CD4-positive, alpha-beta T cell (primary cell): ENCODE results near the gene WDSUB1. TPM values are rescaled to one million over a fixed set of nuclear protein-coding genes. Genes with fewer than 3 reads are reported as not detected.

Experiments
- ATAC-seq: fragments of 200-7000 bp; cut with Tn5 transposase; one replicate; pipeline ENCODE4 v1.10.0; 2022; ENCODE audit warnings: mild to moderate bottlenecking; ENCODE audit not compliant: poor library complexity
- CTCF ChIA-PET: fragments of 350-600 bp; sonication (Branson Sonifier 250); formaldehyde crosslinking; loops from one replicate; lab custom pipeline; 2021; ENCODE audit warnings: antibody characterized with exemption, inconsistent platforms; lab: Charles Lee
- POLR2A ChIA-PET: fragments of 350-600 bp; sonication (Branson Sonifier 250); formaldehyde crosslinking; loops from one replicate; lab custom pipeline; 2021; ENCODE audit warnings: antibody characterized with exemption, inconsistent platforms; lab: Charles Lee
- DNase-seq, 14 experiments: peaks; one replicate each; pipeline ENCODE4 v3.0.0-alpha.2; 2013 to 2020; ENCODE audit warnings: mixed read lengths in 2 of 14
- H3K27ac ChIP-seq, 2 donors: one replicate each; pipeline versions ENCODE4 v1.5.1 to v1.7.0; 2013; ENCODE audit warnings: low read length in 2 of 2, low read depth in 1 of 2, mild to moderate bottlenecking in 1 of 2
- H3K27me3 ChIP-seq, 2 experiments: 1 replicate in 1 of 2; 2 replicates in 1 of 2; pipeline versions ENCODE4 v1.6.1 to v1.7.0; 2013; ENCODE audit warnings: low read length in 2 of 2, control low read depth in 1 of 2, mild to moderate bottlenecking in 1 of 2, moderate library complexity in 1 of 2; ENCODE audit not compliant: insufficient read depth in 2 of 2, control insufficient read depth in 1 of 2
- H3K36me3 ChIP-seq: one replicate; pipeline ENCODE4 v1.6.1; 2013; ENCODE audit warnings: low read length, control low read depth; ENCODE audit not compliant: insufficient read depth
- H3K4me1 ChIP-seq: one replicate; pipeline ENCODE4 v1.6.1; 2013; ENCODE audit warnings: low read length, control low read depth; ENCODE audit not compliant: insufficient read depth
- H3K4me3 ChIP-seq: one replicate; pipeline ENCODE4 v1.5.1; 2013; ENCODE audit warnings: mild to moderate bottlenecking, low read length, moderate library complexity
- H3K9me3 ChIP-seq, 2 experiments: 1 replicate in 1 of 2; 2 replicates in 1 of 2; pipeline versions ENCODE4 v1.6.1 to v1.7.0; 2013; ENCODE audit warnings: low read length in 2 of 2, mild to moderate bottlenecking in 2 of 2, control low read depth in 1 of 2, moderate library complexity in 1 of 2; ENCODE audit not compliant: control insufficient read depth in 1 of 2, insufficient read depth in 1 of 2
- H3K27ac Mint-ChIP-seq: one replicate; pipeline ENCODE4 v1.8.0; 2020; ENCODE audit warnings: mixed read lengths
- H3K27me3 Mint-ChIP-seq: one replicate; pipeline ENCODE4 v1.8.0; 2021; ENCODE audit warnings: mixed read lengths
- H3K36me3 Mint-ChIP-seq: one replicate; pipeline ENCODE4 v1.8.0; 2021; ENCODE audit warnings: low read depth, mixed read lengths
- H3K4me1 Mint-ChIP-seq: one replicate; pipeline ENCODE4 v1.8.0; 2021; ENCODE audit warnings: low read depth, mixed read lengths
- H3K4me3 Mint-ChIP-seq: one replicate; pipeline ENCODE4 v1.8.0; 2020; ENCODE audit warnings: mild to moderate bottlenecking, mixed read lengths
- H3K9me3 Mint-ChIP-seq: one replicate; pipeline ENCODE4 v1.8.0; 2020; ENCODE audit warnings: mixed read lengths
- CTCF ChIP-seq: fragments of 200-600 bp; IDR thresholded peaks from one replicate; pipeline ENCODE4 v1.8.0; 2022; ENCODE audit warnings: antibody characterized with exemption, mild to moderate bottlenecking
- intact Hi-C, 2 experiments: fragments of 100-400 bp; cut with DNase I in 1 of 2; cut with micrococcal nuclease in 1 of 2; formaldehyde crosslinking; loops; one replicate each; pipeline versions ENCODE4 v1.15.1 to v1.9.0; 2023 to 2025; cut with DNase I, micrococcal nuclease
- total RNA-seq, 174 experiments: library from RNA in 2 of 174; stranded (reverse) in 2 of 174; gene quantifications; one replicate each; pipeline ENCODE4 v1.2.3 and lab custom pipeline; 2021 to 2026

The WDSUB1 gene
- total RNA-seq, 2 experiments from 2014 or later = 6.8 to 8.0 TPM

GRCh38 chr2:159317392-159318088 is 31.0 kb upstream of the WDSUB1 start:
- peaks cover 45% of the 10 kb centered on the region for H3K36me3 Mint-ChIP-seq
- no peaks in the 10 kb centered on the region for H3K27me3 Mint-ChIP-seq
- DNase-seq = no peak
- no peak for TF ChIP-seq CTCF
- no peak overlapping the region for H3K27ac Mint-ChIP-seq
- H3K4me3 Mint-ChIP-seq = no peak overlapping the region
- no peaks in the 10 kb centered on the region for H3K4me1 Mint-ChIP-seq
- intact Hi-C loops = no loop called here
- H3K4me3 ChIP-seq = no peak overlapping the region
- no peak overlapping the region for H3K27ac ChIP-seq
- POLR2A ChIA-PET = no interaction called here
- H3K9me3 ChIP-seq = no peaks in the 10 kb centered on the region
- ATAC-seq = no peak
- peaks cover 7% of the 10 kb centered on the region for H3K9me3 Mint-ChIP-seq
- H3K36me3 ChIP-seq = peaks cover 8% of the 10 kb centered on the region
- CTCF ChIA-PET = no interaction called here
- H3K4me1 ChIP-seq = no peaks in the 10 kb centered on the region
- H3K27me3 ChIP-seq = no peaks in the 10 kb centered on the region

- no peak for TF ChIP-seq CTCF
Measured at GRCh38 chr2:159307942-159308341, 21.4 kb upstream of the WDSUB1 start.

GRCh38 chr2:159300586-159300985 is 14.1 kb upstream of the WDSUB1 start:
- ATAC-seq (no peak), DNase-seq (no peak)
- Histone ChIP-seq H3K4me3 (no peak overlapping the region), H3K27me3 (no peaks in the 10 kb centered on the region), H3K4me1 (no peaks in the 10 kb centered on the region), H3K27ac (no peak overlapping the region), H3K36me3 (no peaks in the 10 kb centered on the region), H3K9me3 (no peaks in the 10 kb centered on the region)
- Mint-ChIP-seq H3K36me3 (no peaks in the 10 kb centered on the region), H3K27me3 (peaks cover 12% of the 10 kb centered on the region), H3K4me1 (no peaks in the 10 kb centered on the region), H3K4me3 (no peak overlapping the region), H3K9me3 (peaks cover 9% of the 10 kb centered on the region), H3K27ac (no peak overlapping the region)
- ChIA-PET POLR2A (no interaction called here), CTCF (no interaction called here)
- TF ChIP-seq CTCF = no peak
- intact Hi-C loops = no loop called here

More at GRCh38 chr2:159307942-159308341, 21.4 kb upstream of the WDSUB1 start:
- Histone ChIP-seq H3K36me3 (no peaks in the 10 kb centered on the region), H3K4me3 (no peak overlapping the region), H3K27ac (no peak overlapping the region), H3K27me3 (peaks cover 0 to 6% of the 10 kb centered on the region in 2 experiments), H3K4me1 (no peaks in the 10 kb centered on the region), H3K9me3 (no peaks in the 10 kb centered on the region)
- Mint-ChIP-seq H3K4me1 (no peaks in the 10 kb centered on the region), H3K36me3 (no peaks in the 10 kb centered on the region), H3K27me3 (peaks cover 8% of the 10 kb centered on the region), H3K4me3 (no peak overlapping the region), H3K9me3 (peaks cover 7% of the 10 kb centered on the region), H3K27ac (no peak overlapping the region)
- ChIA-PET POLR2A (no interaction called here), CTCF (no interaction called here)
- ATAC-seq (no peak), DNase-seq (no peak)
- intact Hi-C loops = no loop called here
